Activated T-helper 1 cell treated with Interleukin-2 at 50 U/mL for 16 hours (primary cell): ENCODE data around the gene EMP3.
"Not testable (repeated sequence)": the region's sequence is repeated elsewhere in the genome, so short reads cannot be mapped to it uniquely, and the experiment has no call there.

Experiments
- DNase-seq: peaks from one replicate; pipeline ENCODE4 v3.0.0-alpha.2; 2020; ENCODE audit warnings: low read depth

EMP3 gene

GRCh38 chr19:48348045-48348444 lies 22.7 kb downstream of the EMP3 start:
- DNase-seq = no peak

- DNase-seq = no peak
Measured at GRCh38 chr19:48348737-48349136, 23.4 kb downstream of the EMP3 start.

GRCh38 chr19:48350856-48351255 lies 25.5 kb downstream of the EMP3 start:
- DNase-seq = no peak

- DNase-seq = peak; percentile 63
Measured at GRCh38 chr19:48351341-48351752, 26.0 kb downstream of the EMP3 start.

GRCh38 chr19:48353677-48354076 lies 28.3 kb downstream of the EMP3 start:
- no peak for DNase-seq

GRCh38 chr19:48354332-48354992 lies 29.1 kb downstream of the EMP3 start:
- DNase-seq = no peak

GRCh38 chr19:48355365-48355954 lies 30.1 kb downstream of the EMP3 start:
- no peak for DNase-seq

GRCh38 chr19:48359123-48359522 lies 33.8 kb downstream of the EMP3 start:
- DNase-seq = no peak

- DNase-seq = no peak
Measured at GRCh38 chr19:48361912-48362311, 36.6 kb downstream of the EMP3 start.

GRCh38 chr19:48362716-48363499 lies 37.6 kb downstream of the EMP3 start:
- DNase-seq = peak; percentile 77

GRCh38 chr19:48363500-48363809 lies 38.1 kb downstream of the EMP3 start:
- DNase-seq = no peak

GRCh38 chr19:48363810-48364597 lies 38.7 kb downstream of the EMP3 start, which contains the start of the genes SYNGR4 and TMEM143:
SYNGR4 (plus strand) TSS chr19:48364367; CDS start chr19:48365843, 1,476 bp downstream.
TMEM143 (minus strand) TSS chr19:48363940; CDS start chr19:48363920, 20 bp downstream.
- DNase-seq = peak; percentile 97

- DNase-seq = no peak
Measured at GRCh38 chr19:48364598-48365348, 39.4 kb downstream of the EMP3 start.

- no peak for DNase-seq
Measured at GRCh38 chr19:48365602-48366001, 40.2 kb downstream of the EMP3 start.

- no peak for DNase-seq
Measured at GRCh38 chr19:48367855-48368254, 42.5 kb downstream of the EMP3 start.

- DNase-seq = no peak
Measured at GRCh38 chr19:48368936-48369335, 43.6 kb downstream of the EMP3 start.

GRCh38 chr19:48370955-48371354 lies 45.6 kb downstream of the EMP3 start:
- no peak for DNase-seq

GRCh38 chr19:48371367-48371766 lies 46.0 kb downstream of the EMP3 start:
- DNase-seq = no peak

- DNase-seq = not testable (repeated sequence)
Measured at GRCh38 chr19:48371771-48372170, 46.4 kb downstream of the EMP3 start.

GRCh38 chr19:48372904-48373303 lies 47.6 kb downstream of the EMP3 start:
- no peak for DNase-seq

GRCh38 chr19:48373567-48373966 lies 48.2 kb downstream of the EMP3 start:
- no peak for DNase-seq

GRCh38 chr19:48378194-48378570 lies 52.8 kb downstream of the EMP3 start:
- no peak for DNase-seq
